Mesenchymal stem cell (in vitro differentiated cells and primary cell): ENCODE results near the gene KCNAB2.

Source experiments
- DNase-seq: peaks from one replicate; pipeline ENCODE4 v3.0.0-alpha.2; 2013
- H2AFZ ChIP-seq: one replicate; pipeline ENCODE4 v1.6.1; 2013; ENCODE audit warnings: low read depth, mild to moderate bottlenecking, control low read depth, inconsistent platforms, low read length, moderate library complexity
- H2AK5ac ChIP-seq: 2 replicates; pipeline ENCODE4 v1.6.1; 2013; ENCODE audit warnings: low read length, moderate library complexity, mild to moderate bottlenecking, inconsistent platforms; ENCODE audit not compliant: severe bottlenecking
- H2BK120ac ChIP-seq: one replicate; pipeline ENCODE4 v1.6.1; 2013; ENCODE audit warnings: low read depth, mild to moderate bottlenecking, inconsistent platforms, low read length, moderate library complexity
- H2BK12ac ChIP-seq, 2 experiments: one replicate each; pipeline ENCODE4 v1.6.1; 2013; ENCODE audit warnings: inconsistent platforms in 2 of 2, low read length in 2 of 2, mild to moderate bottlenecking in 2 of 2, moderate library complexity in 2 of 2, control low read depth in 1 of 2
- H2BK15ac ChIP-seq: one replicate; pipeline ENCODE4 v1.6.1; 2013; ENCODE audit warnings: mild to moderate bottlenecking, low read depth, inconsistent platforms; ENCODE audit not compliant: poor library complexity, severe bottlenecking
- H2BK5ac ChIP-seq: 2 replicates; pipeline ENCODE4 v1.6.1; 2013; ENCODE audit warnings: low read depth, mild to moderate bottlenecking, low read length, control low read depth, inconsistent platforms; ENCODE audit not compliant: poor library complexity, severe bottlenecking
- H3K14ac ChIP-seq, 2 experiments: one replicate each; pipeline ENCODE4 v1.6.1; 2013; ENCODE audit warnings: inconsistent platforms in 2 of 2, low read length in 2 of 2, control low read depth in 1 of 2, mild to moderate bottlenecking in 1 of 2, moderate library complexity in 1 of 2
- H3K18ac ChIP-seq, 2 experiments: one replicate each; pipeline ENCODE4 v1.6.1; 2013; ENCODE audit warnings: inconsistent platforms in 2 of 2, low read length in 2 of 2, control low read depth in 1 of 2, low read depth in 1 of 2, mild to moderate bottlenecking in 1 of 2
- H3K23ac ChIP-seq, 2 experiments: one replicate each; pipeline ENCODE4 v1.6.1; 2013; ENCODE audit warnings: inconsistent platforms in 2 of 2, low read length in 2 of 2, mild to moderate bottlenecking in 2 of 2, moderate library complexity in 2 of 2, control low read depth in 1 of 2
- H3K27ac ChIP-seq: 2 replicates; pipeline ENCODE4 v1.5.1; 2013; ENCODE audit warnings: mild to moderate bottlenecking, moderate library complexity, low read length, control low read depth, inconsistent platforms; ENCODE audit not compliant: poor library complexity, severe bottlenecking
- H3K27me3 ChIP-seq, 2 experiments: 2 replicates each; pipeline versions ENCODE4 v1.6.1 to v1.7.0; 2013; ENCODE audit warnings: low read length in 2 of 2, mild to moderate bottlenecking in 2 of 2, moderate library complexity in 2 of 2, control low read depth in 1 of 2, inconsistent platforms in 1 of 2; ENCODE audit not compliant: control insufficient read depth in 1 of 2, insufficient read depth in 1 of 2
- H3K36me3 ChIP-seq, 2 experiments: 2 replicates each; pipeline versions ENCODE4 v1.6.1 to v1.7.0; 2013; ENCODE audit warnings: low read length in 2 of 2, control low read depth in 1 of 2, inconsistent platforms in 1 of 2, low read depth in 1 of 2, mild to moderate bottlenecking in 1 of 2; ENCODE audit not compliant: insufficient read depth in 2 of 2, control insufficient read depth in 1 of 2
- H3K4ac ChIP-seq, 2 experiments: one replicate each; pipeline ENCODE4 v1.6.1; 2013; ENCODE audit warnings: inconsistent platforms in 2 of 2, low read length in 2 of 2, mild to moderate bottlenecking in 2 of 2, moderate library complexity in 2 of 2, control low read depth in 1 of 2, low read depth in 1 of 2
- H3K4me1 ChIP-seq: 2 replicates; pipeline ENCODE4 v1.6.1; 2013; ENCODE audit warnings: low read depth, low read length, control low read depth; ENCODE audit not compliant: control insufficient read depth, insufficient read depth
- H3K4me2 ChIP-seq: 2 replicates; pipeline ENCODE4 v1.6.1; 2013; ENCODE audit warnings: low read length, mild to moderate bottlenecking, inconsistent platforms; ENCODE audit not compliant: poor library complexity, severe bottlenecking
- H3K4me3 ChIP-seq, 2 experiments: 2 replicates each; pipeline versions ENCODE4 v1.5.1 to v1.7.0; 2013; ENCODE audit warnings: low read length in 2 of 2, mild to moderate bottlenecking in 2 of 2, control low read depth in 1 of 2, low read depth in 1 of 2; ENCODE audit not compliant: insufficient read depth in 1 of 2
- H3K79me1 ChIP-seq: replicated peaks from 2 replicates; pipeline ENCODE4 v1.6.1; 2013; ENCODE audit warnings: mild to moderate bottlenecking, control low read depth, low read length, inconsistent platforms; ENCODE audit not compliant: poor library complexity, severe bottlenecking
- H3K9ac ChIP-seq: 2 replicates; pipeline ENCODE4 v1.7.0; 2013; ENCODE audit warnings: mild to moderate bottlenecking, low read length, moderate library complexity
- H3K9me3 ChIP-seq: 2 replicates; pipeline ENCODE4 v1.7.0; 2013; ENCODE audit warnings: mild to moderate bottlenecking, low read length; ENCODE audit not compliant: control insufficient read depth
- H4K8ac ChIP-seq: one replicate; pipeline ENCODE4 v1.6.1; 2013; ENCODE audit warnings: inconsistent platforms, mild to moderate bottlenecking, low read length, moderate library complexity
- H4K91ac ChIP-seq: one replicate; pipeline ENCODE4 v1.6.1; 2013; ENCODE audit warnings: mild to moderate bottlenecking, low read length, inconsistent platforms
- WGBS: methylation state at CpG from one replicate; pipeline ENCODE4 v1.1.7; 2013; ENCODE audit warnings: mixed read lengths; 5-methylcytosine and 5-hydroxymethylcytosine counted together

KCNAB2 gene

GRCh38 chr1:6053206-6053546, 7.5 kb downstream of the KCNAB2 start:
- Histone ChIP-seq H2BK5ac (no peak overlapping the region), H3K79me1 (no peaks in the 10 kb centered on the region), H3K36me3 (no peaks in the 10 kb centered on the region), H2AK5ac (no peak overlapping the region), H2AFZ (no peak overlapping the region), H2BK12ac (no peak overlapping the region), H3K9me3 (no peaks in the 10 kb centered on the region), H3K14ac (no peak overlapping the region), H3K27ac (no peak overlapping the region), H2BK120ac (no peak overlapping the region), H3K4me2 (no peak overlapping the region), H4K91ac (no peak overlapping the region), H3K4me3 (no peak overlapping the region), H3K27me3 (peaks cover 8 to 29% of the 10 kb centered on the region in 2 experiments), H3K23ac (no peak overlapping the region), H3K4me1 (peaks cover 1% of the 10 kb centered on the region), H4K8ac (no peak overlapping the region), H3K4ac (no peak overlapping the region), H2BK15ac (no peak overlapping the region), H3K18ac (no peak overlapping the region), H3K9ac (no peak overlapping the region)
- DNase-seq, result no peak
- WGBS, result 59% methylated on average over 8 of the region's 8 CpGs

DNA sequence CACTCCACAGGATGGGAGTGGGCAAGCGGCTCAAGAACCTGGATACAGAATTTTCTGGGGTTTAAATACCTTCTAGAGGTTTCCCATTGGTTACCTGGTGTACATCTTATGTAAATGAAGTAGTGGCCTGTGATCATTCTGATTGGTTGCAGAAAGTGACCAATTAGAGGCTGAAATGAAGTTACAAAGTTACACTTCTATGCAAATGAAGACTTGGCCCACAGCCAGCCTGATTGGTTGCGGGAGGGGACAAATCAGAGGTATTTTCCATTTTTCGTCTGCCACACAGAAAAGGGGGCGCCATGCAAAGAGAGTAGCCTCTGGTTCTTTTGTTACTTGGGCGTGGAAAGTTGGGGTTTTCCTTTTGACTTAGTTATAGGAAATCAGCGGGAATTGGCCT, 8.9 kb downstream of the KCNAB2 start:
- Histone ChIP-seq H3K18ac (no peak overlapping the region), H3K36me3 (no peaks in the 10 kb centered on the region), H2BK120ac (no peak overlapping the region), H4K8ac (no peak overlapping the region), H2AK5ac (no peak overlapping the region), H3K9me3 (no peaks in the 10 kb centered on the region), H2AFZ (no peak overlapping the region), H3K9ac (no peak overlapping the region), H2BK12ac (no peak overlapping the region), H3K27me3 (peaks cover 20 to 42% of the 10 kb centered on the region in 2 experiments), H4K91ac (no peak overlapping the region), H3K4me3 (no peak overlapping the region), H2BK5ac (no peak overlapping the region), H3K4ac (no peak overlapping the region), H3K79me1 (no peaks in the 10 kb centered on the region), H3K4me2 (no peak overlapping the region), H3K23ac (no peak overlapping the region), H3K4me1 (peaks cover 1% of the 10 kb centered on the region), H3K27ac (no peak overlapping the region), H3K14ac (no peak overlapping the region), H2BK15ac (no peak overlapping the region)
- DNase-seq, result no peak
- WGBS, result 83% methylated on average over 6 of the region's 6 CpGs

- no peak overlapping the region for H2AFZ ChIP-seq
- no peak overlapping the region for H3K23ac ChIP-seq
- H4K91ac ChIP-seq, result no peak overlapping the region
- H3K18ac ChIP-seq, result no peak overlapping the region
- no peaks in the 10 kb centered on the region for H3K9me3 ChIP-seq
- no peak overlapping the region for H3K14ac ChIP-seq
- H2BK120ac ChIP-seq, result no peak overlapping the region
- no peak overlapping the region for H3K4me3 ChIP-seq
- no peak overlapping the region for H3K4ac ChIP-seq
- H3K36me3 ChIP-seq, result no peaks in the 10 kb centered on the region
- peaks cover 1% of the 10 kb centered on the region for H3K4me1 ChIP-seq
- H4K8ac ChIP-seq, result no peak overlapping the region
- H3K4me2 ChIP-seq, result no peak overlapping the region
- peaks cover 27 to 39% of the 10 kb centered on the region in 2 experiments for H3K27me3 ChIP-seq
- no peak for DNase-seq
- no peak overlapping the region for H3K27ac ChIP-seq
- no peak overlapping the region for H2BK15ac ChIP-seq
- no peak overlapping the region for H3K9ac ChIP-seq
- 74% methylated on average over 8 of the region's 8 CpGs for WGBS
- H2BK12ac ChIP-seq, result no peak overlapping the region
- H3K79me1 ChIP-seq, result no peaks in the 10 kb centered on the region
- H2AK5ac ChIP-seq, result no peak overlapping the region
- H2BK5ac ChIP-seq, result no peak overlapping the region
Measured at GRCh38 chr1:6056572-6056948, 10.9 kb downstream of the KCNAB2 start.

DNA sequence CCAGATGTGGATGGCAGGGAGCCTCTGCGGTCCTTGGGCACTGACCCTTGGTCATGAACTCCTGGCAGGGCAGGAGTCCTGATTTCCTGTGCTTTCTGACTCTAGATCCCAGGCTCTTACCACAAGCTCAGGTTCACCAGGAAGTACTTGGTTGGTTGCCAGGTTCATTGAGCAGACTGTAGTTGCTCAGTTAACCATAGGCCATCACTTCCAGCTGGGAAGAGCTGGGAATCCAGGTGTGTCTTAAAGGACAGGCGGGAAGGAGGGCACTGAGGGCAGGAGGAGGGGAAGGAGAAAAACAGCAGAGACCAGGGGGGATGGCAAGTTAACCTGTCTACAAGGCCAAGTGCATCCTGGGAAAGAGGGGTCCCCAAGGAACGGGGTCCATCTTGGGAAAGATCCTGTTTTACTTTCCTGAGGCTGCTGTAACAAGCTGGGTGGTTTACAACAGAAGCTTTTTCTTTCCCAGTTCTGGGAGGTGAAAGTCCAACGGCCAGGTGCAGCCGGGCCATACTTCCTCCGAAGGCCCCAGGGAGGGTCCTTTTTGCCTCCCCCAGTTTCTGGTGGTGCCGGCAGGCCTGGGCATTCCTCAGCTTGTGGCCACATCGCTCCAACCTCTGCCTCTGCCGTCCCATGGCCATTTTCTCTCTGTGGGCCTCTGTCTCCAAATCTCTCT, 11.6 kb downstream of the KCNAB2 start:
- Histone ChIP-seq H4K91ac (no peak overlapping the region), H2BK5ac (no peak overlapping the region), H2BK15ac (no peak overlapping the region), H2BK12ac (no peak overlapping the region), H3K4me3 (no peak overlapping the region), H3K27ac (no peak overlapping the region), H3K79me1 (no peaks in the 10 kb centered on the region), H3K4ac (no peak overlapping the region), H3K18ac (no peak overlapping the region), H2BK120ac (no peak overlapping the region), H3K27me3 (peaks cover 27 to 39% of the 10 kb centered on the region in 2 experiments), H3K14ac (no peak overlapping the region), H3K4me2 (no peak overlapping the region), H3K9me3 (no peaks in the 10 kb centered on the region), H3K23ac (no peak overlapping the region), H3K36me3 (no peaks in the 10 kb centered on the region), H2AFZ (no peak overlapping the region), H3K9ac (no peak overlapping the region), H2AK5ac (no peak overlapping the region), H3K4me1 (peaks cover 1% of the 10 kb centered on the region), H4K8ac (no peak overlapping the region)
- WGBS, result 77% methylated on average over 9 of the region's 9 CpGs
- DNase-seq, result no peak
